GM12875 (cell line): ENCODE measurements around the gene KCNG2.

ENCODE experiments used
- H3K4me3 ChIP-seq: one replicate; pipeline ENCODE4 v1.5.1; 2011; ENCODE audit warnings: low read depth, low read length, control low read depth
- TF ChIP-seq, protein P1 (sequence below): IDR thresholded peaks from 2 replicates; pipeline ENCODE4 v1.5.1; 2011; ENCODE audit warnings: low read depth, mild to moderate bottlenecking, control low read depth, inconsistent platforms, low read length, moderate library complexity, borderline replicate concordance; ENCODE audit not compliant: insufficient read depth

KCNG2 gene

DNA sequence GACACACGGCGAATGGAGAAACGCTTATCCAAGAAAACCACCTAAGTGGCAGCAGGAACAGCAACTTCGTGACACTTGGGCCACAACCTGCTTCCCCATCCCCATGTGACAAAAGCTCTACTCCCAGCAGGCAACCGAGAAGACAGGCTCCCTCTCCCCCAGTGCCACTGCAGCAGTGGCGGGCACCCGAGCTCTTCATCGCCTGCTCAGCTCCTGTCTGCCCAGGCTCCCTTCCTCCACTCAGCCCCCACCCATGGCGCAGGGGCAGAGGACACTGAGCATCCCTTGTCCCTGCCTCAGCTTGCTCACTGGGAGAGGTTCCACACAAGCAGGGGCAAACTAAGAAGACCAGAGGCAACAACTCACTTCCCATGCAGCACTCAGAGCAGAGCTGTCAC lies 130.8 kb downstream of the KCNG2 start:
- no peak overlapping the region for H3K4me3 ChIP-seq
- TF ChIP-seq, protein P1, sequence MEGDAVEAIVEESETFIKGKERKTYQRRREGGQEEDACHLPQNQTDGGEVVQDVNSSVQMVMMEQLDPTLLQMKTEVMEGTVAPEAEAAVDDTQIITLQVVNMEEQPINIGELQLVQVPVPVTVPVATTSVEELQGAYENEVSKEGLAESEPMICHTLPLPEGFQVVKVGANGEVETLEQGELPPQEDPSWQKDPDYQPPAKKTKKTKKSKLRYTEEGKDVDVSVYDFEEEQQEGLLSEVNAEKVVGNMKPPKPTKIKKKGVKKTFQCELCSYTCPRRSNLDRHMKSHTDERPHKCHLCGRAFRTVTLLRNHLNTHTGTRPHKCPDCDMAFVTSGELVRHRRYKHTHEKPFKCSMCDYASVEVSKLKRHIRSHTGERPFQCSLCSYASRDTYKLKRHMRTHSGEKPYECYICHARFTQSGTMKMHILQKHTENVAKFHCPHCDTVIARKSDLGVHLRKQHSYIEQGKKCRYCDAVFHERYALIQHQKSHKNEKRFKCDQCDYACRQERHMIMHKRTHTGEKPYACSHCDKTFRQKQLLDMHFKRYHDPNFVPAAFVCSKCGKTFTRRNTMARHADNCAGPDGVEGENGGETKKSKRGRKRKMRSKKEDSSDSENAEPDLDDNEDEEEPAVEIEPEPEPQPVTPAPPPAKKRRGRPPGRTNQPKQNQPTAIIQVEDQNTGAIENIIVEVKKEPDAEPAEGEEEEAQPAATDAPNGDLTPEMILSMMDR = no peak

DNA sequence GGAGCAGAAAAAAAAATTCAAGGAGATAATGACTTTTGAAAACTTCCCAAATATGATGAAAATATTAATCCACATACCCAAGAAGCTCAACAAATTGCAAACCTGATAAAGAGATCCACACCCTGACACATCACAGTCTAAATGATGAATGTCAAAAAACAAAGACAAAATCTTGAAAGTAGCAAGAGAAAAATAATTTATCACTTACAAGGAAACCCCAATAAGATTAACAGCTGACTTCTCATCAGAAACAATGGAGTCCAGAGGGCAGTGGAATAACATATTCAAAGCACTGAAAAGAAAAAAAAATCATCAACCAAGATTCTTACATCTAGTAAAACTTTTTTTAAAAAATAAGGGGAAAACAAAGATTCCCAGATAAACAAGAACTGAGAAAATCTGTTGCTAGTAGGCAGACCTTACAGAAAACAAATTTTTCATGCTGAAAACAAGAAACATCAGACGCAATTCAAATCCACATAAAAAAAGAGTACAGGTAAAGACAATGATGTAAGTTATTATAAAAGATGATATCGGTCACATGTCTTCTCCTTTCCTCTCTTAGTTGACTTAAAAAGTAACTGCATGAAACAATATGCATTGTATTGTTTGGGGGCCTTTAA lies 132.4 kb downstream of the KCNG2 start:
- no peak overlapping the region for H3K4me3 ChIP-seq
- TF ChIP-seq, protein P1 = no peak

DNA sequence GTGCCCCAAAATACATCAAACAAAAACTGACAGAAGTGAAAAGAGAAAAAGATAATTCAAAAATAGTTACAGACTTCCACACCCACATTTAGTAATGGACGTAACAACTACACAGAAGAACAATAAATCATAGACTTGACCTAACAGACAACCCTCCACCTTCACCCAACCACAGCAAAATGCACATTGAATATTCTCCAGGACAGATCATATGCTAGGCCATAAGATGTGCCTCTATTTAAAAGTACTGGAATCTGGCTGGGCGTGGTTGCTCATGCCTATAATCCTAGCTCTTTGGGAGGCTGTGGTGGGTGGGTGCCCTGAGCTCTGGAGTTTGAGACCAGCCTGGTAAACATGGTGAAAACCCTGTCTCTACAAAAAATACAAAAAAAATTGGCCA lies 133.7 kb downstream of the KCNG2 start:
- TF ChIP-seq, protein P1 = no peak
- no peak overlapping the region for H3K4me3 ChIP-seq

DNA sequence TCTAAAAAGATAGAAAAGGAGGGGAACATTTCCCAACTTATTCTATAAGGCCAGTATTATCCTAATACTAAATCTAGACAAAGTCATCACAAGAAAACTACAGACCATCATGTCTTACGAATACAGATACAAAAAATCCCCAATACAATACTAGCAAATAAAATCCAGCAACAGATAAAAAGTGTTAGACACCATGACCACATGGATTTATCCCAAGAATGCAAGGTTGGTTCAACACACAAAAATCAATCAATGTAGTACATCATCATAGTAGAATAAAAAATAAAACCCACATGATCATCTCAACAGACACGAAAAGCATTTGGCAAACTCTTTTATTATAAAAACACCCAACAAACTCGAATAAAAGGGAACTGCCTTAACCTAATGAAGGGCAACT lies 135.2 kb downstream of the KCNG2 start:
- no peak overlapping the region for H3K4me3 ChIP-seq
- TF ChIP-seq, protein P1 = no peak

DNA sequence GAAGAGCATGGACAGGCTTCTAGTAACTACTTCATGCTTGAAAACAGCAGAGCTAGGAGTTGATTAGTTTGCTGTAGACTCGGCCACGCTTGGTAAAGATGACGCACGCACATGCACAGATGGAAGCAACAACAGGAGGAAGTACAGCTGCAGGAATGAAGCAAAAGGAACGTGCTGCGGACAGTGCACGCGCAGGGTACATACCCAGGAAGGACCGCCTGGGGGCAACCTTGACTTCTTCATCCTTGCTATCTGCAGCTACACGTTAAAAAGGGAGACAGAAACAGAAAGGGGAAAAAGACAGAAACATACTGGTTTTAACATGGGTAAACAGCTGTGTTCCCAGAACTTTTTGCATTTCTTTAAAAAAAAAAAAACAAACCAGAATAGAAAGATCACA lies 136.0 kb downstream of the KCNG2 start:
- H3K4me3 ChIP-seq = no peak overlapping the region
- TF ChIP-seq, protein P1 = no peak

DNA sequence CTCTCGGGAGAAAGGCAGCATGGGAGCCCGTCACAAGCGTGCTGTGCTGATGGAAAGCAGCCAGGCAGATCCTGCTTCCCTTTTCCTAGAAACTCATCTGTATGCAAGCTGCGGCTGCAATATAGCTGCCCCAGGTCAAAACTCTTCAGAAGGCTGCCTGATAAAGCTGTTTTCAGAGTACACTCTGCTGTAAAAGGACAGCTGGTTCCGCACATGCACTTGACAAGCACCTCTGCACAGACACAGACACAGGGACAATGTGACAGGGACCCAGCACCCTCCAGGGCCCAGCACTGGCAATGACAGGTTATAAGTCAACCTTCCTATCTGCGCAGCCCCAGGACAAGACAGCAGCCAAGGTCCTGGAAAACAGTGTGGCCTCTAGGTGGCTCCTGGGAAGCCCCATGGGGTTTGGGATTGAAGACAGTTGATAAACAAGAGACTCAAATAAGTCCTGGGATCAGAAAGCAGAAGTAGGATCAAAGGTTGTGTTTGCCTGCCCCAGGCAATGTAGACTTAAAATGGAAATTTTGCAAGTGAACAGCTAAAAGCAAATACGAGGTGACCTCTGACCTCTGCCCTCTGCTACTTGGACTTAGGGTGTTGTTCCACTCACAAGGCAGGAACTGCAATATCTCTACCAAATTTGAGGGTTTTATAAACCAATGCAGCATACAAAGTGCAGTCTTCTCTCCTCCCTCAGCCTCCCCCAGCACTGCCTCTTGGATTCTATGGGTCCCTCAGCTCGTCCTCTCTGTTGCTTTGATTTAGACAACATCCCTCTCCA lies 136.8 kb downstream of the KCNG2 start:
- H3K4me3 ChIP-seq = no peak overlapping the region
- TF ChIP-seq, protein P1 = no peak

DNA sequence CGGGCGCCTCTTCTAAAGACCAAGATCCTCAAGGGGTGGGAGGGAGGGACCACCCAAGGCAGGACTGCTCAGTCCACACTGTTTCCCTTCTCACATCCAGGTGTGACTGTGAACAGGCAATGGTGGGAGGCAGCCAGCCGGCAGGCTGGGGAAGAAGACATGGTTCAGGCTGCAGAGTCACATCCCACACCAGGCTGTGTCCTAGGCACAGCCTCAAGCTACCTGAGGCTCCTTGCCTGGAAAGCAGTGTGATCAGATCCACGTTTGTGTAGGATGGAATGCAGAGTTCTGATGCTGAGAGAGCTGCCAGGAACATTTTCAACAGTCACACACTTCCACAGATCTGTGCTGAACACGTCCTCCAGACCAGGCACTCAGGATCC lies 137.4 kb downstream of the KCNG2 start:
- H3K4me3 ChIP-seq = no peak overlapping the region
- TF ChIP-seq, protein P1 = no peak
